Adipocyte (in vitro differentiated cells): ENCODE results near the gene PCDHGA9.
"Not testable (repeated sequence)": the region's sequence is repeated elsewhere in the genome, so short reads cannot be mapped to it uniquely, and the experiment has no call there.

Experiments
- DNase-seq: peaks from one replicate; pipeline ENCODE4 v3.0.0-alpha.2; 2015; ENCODE audit warnings: low read depth
- H3K27me3 ChIP-seq: replicated peaks from 2 replicates; pipeline ENCODE4 v1.7.0; 2013; ENCODE audit warnings: mild to moderate bottlenecking, low read length, moderate library complexity; ENCODE audit not compliant: control insufficient read depth, insufficient read depth
- H3K36me3 ChIP-seq: 2 replicates; pipeline ENCODE4 v1.7.0; 2013; ENCODE audit warnings: low read length, mild to moderate bottlenecking, moderate library complexity; ENCODE audit not compliant: control insufficient read depth, insufficient read depth, severe bottlenecking
- H3K4me1 ChIP-seq: 2 replicates; pipeline ENCODE4 v1.7.0; 2013; ENCODE audit warnings: mild to moderate bottlenecking, low read length, moderate library complexity; ENCODE audit not compliant: control insufficient read depth, insufficient read depth
- H3K4me3 ChIP-seq: 2 replicates; pipeline ENCODE4 v1.7.0; 2013; ENCODE audit warnings: mild to moderate bottlenecking, low read length, moderate library complexity
- H3K9ac ChIP-seq: 2 replicates; pipeline ENCODE4 v1.7.0; 2013; ENCODE audit warnings: mild to moderate bottlenecking, low read length, moderate library complexity
- H3K9me3 ChIP-seq: 2 replicates; pipeline ENCODE4 v1.7.0; 2013; ENCODE audit warnings: mild to moderate bottlenecking, low read length, moderate library complexity; ENCODE audit not compliant: control insufficient read depth

PCDHGA9 gene

GRCh38 chr5:141420855-141421488 lies 18.4 kb downstream of the PCDHGA9 start, which contains the start of gene PCDHGA11:
Gene PCDHGA11, plus strand, starts transcription at chr5:141421051. Its CDS starts 177 bp downstream, at chr5:141421228.
- Histone ChIP-seq H3K9me3 (peaks cover 44% of the 10 kb centered on the region), H3K9ac (peak within 1 kb of the TSS; percentile 70), H3K4me3 (peak within 1 kb of the TSS; percentile 84), H3K4me1 (no peaks in the 10 kb centered on the region), H3K36me3 (no peaks in the 10 kb centered on the region), H3K27me3 (no peaks in the 10 kb centered on the region)
- peak; percentile 50 for DNase-seq

- Histone ChIP-seq H3K4me3 (peak overlapping the region; percentile 84), H3K36me3 (no peaks in the 10 kb centered on the region), H3K9me3 (peaks cover 44% of the 10 kb centered on the region), H3K9ac (peak overlapping the region; percentile 70), H3K27me3 (no peaks in the 10 kb centered on the region), H3K4me1 (no peaks in the 10 kb centered on the region)
- DNase-seq, result no peak
These were observed 18.9 kb downstream of the PCDHGA9 start for GRCh38 chr5:141421489-141421855.

GRCh38 chr5:141422742-141423291 lies 20.2 kb downstream of the PCDHGA9 start:
- Histone ChIP-seq H3K9ac (no peak overlapping the region), H3K27me3 (no peaks in the 10 kb centered on the region), H3K9me3 (peaks cover 55% of the 10 kb centered on the region), H3K36me3 (peaks cover 6% of the 10 kb centered on the region), H3K4me1 (no peaks in the 10 kb centered on the region), H3K4me3 (peak overlapping the region; percentile 52)
- DNase-seq, result no peak

GRCh38 chr5:141427783-141428426 lies 25.3 kb downstream of the PCDHGA9 start:
- Histone ChIP-seq H3K9me3 (peaks cover 35% of the 10 kb centered on the region), H3K27me3 (no peaks in the 10 kb centered on the region), H3K36me3 (peaks cover 12% of the 10 kb centered on the region), H3K9ac (no peak overlapping the region), H3K4me1 (peaks cover 16% of the 10 kb centered on the region), H3K4me3 (no peak overlapping the region)
- DNase-seq, result no peak

GRCh38 chr5:141430332-141431113 lies 27.9 kb downstream of the PCDHGA9 start, which contains the start of gene PCDHGA12:
Gene PCDHGA12, plus strand, starts transcription at chr5:141430507. Its CDS starts 253 bp downstream, at chr5:141430760.
- Histone ChIP-seq H3K36me3 (peaks cover 12% of the 10 kb centered on the region), H3K9me3 (peaks cover 26% of the 10 kb centered on the region)

GRCh38 chr5:141431286-141431685 lies 28.7 kb downstream of the PCDHGA9 start:
- no peak for DNase-seq
- peak overlapping the region; percentile 83 for H3K9ac ChIP-seq
- peaks cover 26% of the 10 kb centered on the region for H3K9me3 ChIP-seq
- peaks cover 16% of the 10 kb centered on the region for H3K4me1 ChIP-seq
- peaks cover 12% of the 10 kb centered on the region for H3K36me3 ChIP-seq
- no peaks in the 10 kb centered on the region for H3K27me3 ChIP-seq
- H3K4me3 ChIP-seq, result peak overlapping the region; percentile 85

More at GRCh38 chr5:141430332-141431113, 27.9 kb downstream of the PCDHGA9 start, which contains the start of gene PCDHGA12:
- Histone ChIP-seq H3K4me1 (peaks cover 16% of the 10 kb centered on the region), H3K9ac (peak within 1 kb of the TSS; percentile 83), H3K4me3 (peak within 1 kb of the TSS; percentile 85), H3K27me3 (no peaks in the 10 kb centered on the region)
- peak; percentile 36 for DNase-seq

- not testable (repeated sequence) for DNase-seq, H3K27me3 ChIP-seq
- H3K9me3 ChIP-seq, result peaks cover 19% of the 10 kb centered on the region
- H3K36me3 ChIP-seq, result peaks cover 11% of the 10 kb centered on the region
- peaks cover 16% of the 10 kb centered on the region for H3K4me1 ChIP-seq
- peak overlapping the region; percentile 85 for H3K4me3 ChIP-seq
- peak overlapping the region; percentile 83 for H3K9ac ChIP-seq
These were observed 29.7 kb downstream of the PCDHGA9 start for GRCh38 chr5:141432308-141432707.

- not testable (repeated sequence) for H3K36me3 ChIP-seq, DNase-seq, H3K9ac ChIP-seq, H3K27me3 ChIP-seq
- Histone ChIP-seq H3K9me3 (peaks cover 15% of the 10 kb centered on the region), H3K4me3 (peak overlapping the region; percentile 85), H3K4me1 (peaks cover 16% of the 10 kb centered on the region)
These were observed 30.1 kb downstream of the PCDHGA9 start for GRCh38 chr5:141432726-141433125.

- Histone ChIP-seq H3K4me3 (peak overlapping the region; percentile 1), H3K4me1 (peaks cover 16% of the 10 kb centered on the region), H3K9me3 (peaks cover 10% of the 10 kb centered on the region), H3K27me3 (no peaks in the 10 kb centered on the region), H3K9ac (no peak overlapping the region), H3K36me3 (no peaks in the 10 kb centered on the region)
- peak; percentile 21 for DNase-seq
These were observed 31.4 kb downstream of the PCDHGA9 start for GRCh38 chr5:141434006-141434405.

GRCh38 chr5:141437221-141437620 lies 34.6 kb downstream of the PCDHGA9 start:
- Histone ChIP-seq H3K9ac (no peak overlapping the region), H3K4me3 (no peak overlapping the region), H3K27me3 (no peaks in the 10 kb centered on the region), H3K36me3 (no peaks in the 10 kb centered on the region), H3K4me1 (peaks cover under 1% of the 10 kb centered on the region), H3K9me3 (no peaks in the 10 kb centered on the region)
- DNase-seq, result peak; percentile 31
